ENCODE measurements around the gene RGS7. TPM values are rescaled to one million over a fixed set of nuclear protein-coding genes. Genes with fewer than 3 reads are reported as not detected.
A peak's percentile ranks its signal among the peaks of the same experiment; 100 is the strongest.

The RGS7 gene
- total RNA-seq, 1 donor from 2014 or later, result not detected

GRCh38 chr1:240956020-240956419, 401.0 kb downstream of the RGS7 start:
- FAIRE-seq, result no peak
- H3K36me3 ChIP-seq (ENCODE audit: control insufficient read depth, insufficient read depth, low read length), result no peaks in the 10 kb centered on the region
- no peak for TF ChIP-seq CTCF (IDR thresholded peaks at IDR 0.05; ENCODE audit: insufficient read depth, low read length, severe bottlenecking)

GRCh38 chr1:240947438-240948224, 409.4 kb downstream of the RGS7 start:
- FAIRE-seq, result no peak
- Histone ChIP-seq H3K36me3 (ENCODE audit: control insufficient read depth, insufficient read depth, low read length) (no peaks in the 10 kb centered on the region), H3K4me3 (ENCODE audit: low read depth, low read length) (no peak overlapping the region), H3K27me3 (ENCODE audit: control insufficient read depth, insufficient read depth, low read length) (no peaks in the 10 kb centered on the region)
- TF ChIP-seq CTCF (IDR thresholded peaks at IDR 0.05; ENCODE audit: insufficient read depth, low read length, severe bottlenecking), result no peak
- DNase-seq (ENCODE audit: low read depth), result no peak

More at GRCh38 chr1:240956020-240956419, 401.0 kb downstream of the RGS7 start:
- H3K4me3 ChIP-seq (ENCODE audit: low read depth, low read length), result no peak overlapping the region
- H3K27me3 ChIP-seq (ENCODE audit: control insufficient read depth, insufficient read depth, low read length), result no peaks in the 10 kb centered on the region
- no peak for DNase-seq (ENCODE audit: low read depth)

GRCh38 chr1:240946926-240947325, 410.1 kb downstream of the RGS7 start:
- FAIRE-seq, result no peak
- H3K27me3 ChIP-seq (ENCODE audit: control insufficient read depth, insufficient read depth, low read length), result no peaks in the 10 kb centered on the region
- DNase-seq (ENCODE audit: low read depth), result peak; percentile 1
- H3K4me3 ChIP-seq (ENCODE audit: low read depth, low read length), result no peak overlapping the region
- no peak for TF ChIP-seq CTCF (IDR thresholded peaks at IDR 0.05; ENCODE audit: insufficient read depth, low read length, severe bottlenecking)
- H3K36me3 ChIP-seq (ENCODE audit: control insufficient read depth, insufficient read depth, low read length), result no peaks in the 10 kb centered on the region

- no peak overlapping the region for H3K4me3 ChIP-seq (ENCODE audit: low read depth, low read length)
- FAIRE-seq (no peak), DNase-seq (ENCODE audit: low read depth) (no peak)
- no peaks in the 10 kb centered on the region for H3K36me3 ChIP-seq (ENCODE audit: control insufficient read depth, insufficient read depth, low read length)
- no peaks in the 10 kb centered on the region for H3K27me3 ChIP-seq (ENCODE audit: control insufficient read depth, insufficient read depth, low read length)
- no peak for TF ChIP-seq CTCF (IDR thresholded peaks at IDR 0.05; ENCODE audit: insufficient read depth, low read length, severe bottlenecking)
Observed at GRCh38 chr1:240942901-240943300, 414.1 kb downstream of the RGS7 start.

GRCh38 chr1:240941701-240942370, 415.2 kb downstream of the RGS7 start:
- H3K36me3 ChIP-seq (ENCODE audit: control insufficient read depth, insufficient read depth, low read length), result no peaks in the 10 kb centered on the region
- DNase-seq (ENCODE audit: low read depth), result no peak
- H3K4me3 ChIP-seq (ENCODE audit: low read depth, low read length), result no peak overlapping the region
- no peak for FAIRE-seq
- H3K27me3 ChIP-seq (ENCODE audit: control insufficient read depth, insufficient read depth, low read length), result no peaks in the 10 kb centered on the region
- no peak for TF ChIP-seq CTCF (IDR thresholded peaks at IDR 0.05; ENCODE audit: insufficient read depth, low read length, severe bottlenecking)
